MV-4-11 (cell line): ENCODE results near the gene ITPRID1.
A peak's percentile ranks its signal among the peaks of the same experiment; 100 is the strongest.

Experiments used
- DNase-seq: peaks from one replicate; lab custom pipeline; 2025; lab: John Stamatoyannopoulos, UW

ITPRID1 gene

GRCh38 chr7:31633894-31634494, 120.1 kb downstream of the ITPRID1 start:
- peak; percentile 21 for DNase-seq

- DNase-seq: peak; percentile 84
Measured at GRCh38 chr7:31640381-31640780, 126.5 kb downstream of the ITPRID1 start.

GRCh38 chr7:31642681-31643115, 128.8 kb downstream of the ITPRID1 start:
- DNase-seq: no peak

GRCh38 chr7:31646942-31647341, 133.1 kb downstream of the ITPRID1 start:
- DNase-seq: no peak

- DNase-seq: peak; percentile 39
Measured at GRCh38 chr7:31647511-31647910, 133.6 kb downstream of the ITPRID1 start.

GRCh38 chr7:31648288-31648687, 134.4 kb downstream of the ITPRID1 start:
- no peak for DNase-seq

GRCh38 chr7:31648880-31649279, 135.0 kb downstream of the ITPRID1 start:
- DNase-seq: no peak

GRCh38 chr7:31651234-31652062, 137.6 kb downstream of the ITPRID1 start:
- DNase-seq: no peak

GRCh38 chr7:31652063-31652326, 138.1 kb downstream of the ITPRID1 start:
- DNase-seq: no peak

- no peak for DNase-seq
Measured at GRCh38 chr7:31663072-31663471, 149.2 kb downstream of the ITPRID1 start.

- DNase-seq: peak; percentile 69
Measured at GRCh38 chr7:31664890-31665289, 151.0 kb downstream of the ITPRID1 start.

GRCh38 chr7:31665546-31665945, 151.7 kb downstream of the ITPRID1 start:
- DNase-seq: no peak

GRCh38 chr7:31669461-31669860, 155.6 kb downstream of the ITPRID1 start:
- DNase-seq: no peak

- DNase-seq: no peak
Measured at GRCh38 chr7:31679574-31680305, 165.8 kb downstream of the ITPRID1 start.

GRCh38 chr7:31683445-31684225, 169.7 kb downstream of the ITPRID1 start:
- DNase-seq: no peak

- DNase-seq: no peak
Measured at GRCh38 chr7:31687024-31687748, 173.3 kb downstream of the ITPRID1 start, which contains the start of gene PPP1R17. Gene PPP1R17 (plus strand): TSS chr7:31687215. CDS start chr7:31692442, 5,227 bp downstream.

GRCh38 chr7:31688372-31688771, 174.5 kb downstream of the ITPRID1 start:
- DNase-seq: peak; percentile 78

- DNase-seq: no peak
Measured at GRCh38 chr7:31688996-31689395, 175.1 kb downstream of the ITPRID1 start.

- no peak for DNase-seq
Measured at GRCh38 chr7:31690935-31691334, 177.0 kb downstream of the ITPRID1 start.

- no peak for DNase-seq
Measured at GRCh38 chr7:31692451-31692850, 178.6 kb downstream of the ITPRID1 start.

GRCh38 chr7:31692871-31693270, 179.0 kb downstream of the ITPRID1 start:
- DNase-seq: no peak
